Measurements from ENCODE around the gene MCRIP2.

The MCRIP2 gene

DNA sequence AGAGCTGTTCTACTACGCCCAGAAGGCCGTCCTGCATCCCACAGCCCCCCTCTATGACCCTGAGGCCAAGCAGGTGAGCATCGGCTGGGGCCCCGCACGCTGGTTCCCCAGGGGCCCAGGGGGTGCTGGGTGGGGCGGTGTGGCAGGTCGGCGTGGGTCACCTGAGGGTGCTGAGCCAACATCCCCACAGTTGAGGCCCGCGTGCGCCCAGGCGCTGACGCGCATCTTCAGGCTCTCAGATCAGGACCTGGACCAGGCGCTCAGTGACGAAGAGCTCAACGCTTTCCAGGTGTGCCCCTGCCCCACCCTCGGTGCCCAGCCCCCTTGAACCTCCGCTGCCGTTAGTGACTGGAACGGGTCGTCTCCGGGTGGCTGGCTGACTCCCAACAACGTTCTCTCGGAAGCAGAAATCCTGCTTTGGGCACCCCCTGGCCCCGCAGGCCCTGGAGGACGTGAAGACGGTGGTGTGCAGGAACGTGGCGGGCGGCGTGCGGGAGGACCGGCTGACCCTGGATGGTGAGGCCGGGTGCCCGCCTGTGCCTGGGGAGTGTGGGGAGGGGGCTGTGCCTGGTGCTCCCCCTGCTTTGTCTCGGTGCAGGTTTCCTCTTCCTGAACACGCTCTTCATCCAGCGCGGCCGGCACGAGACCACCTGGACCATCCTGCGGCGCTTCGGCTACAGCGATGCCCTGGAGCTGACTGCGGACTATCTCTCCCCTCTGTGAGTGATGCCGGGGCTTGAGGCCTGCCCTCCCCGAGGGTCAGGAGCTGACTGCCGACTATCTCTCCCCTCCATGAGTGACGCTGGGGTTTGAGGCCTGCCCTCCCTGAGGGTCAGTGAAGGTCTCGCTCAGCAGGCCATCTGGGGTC is 29.1 kb downstream of the MCRIP2 start:
- DNase-seq (ENCODE audit: low read depth) = no peak

GRCh38 chr16:671353-672131 is 29.9 kb downstream of the MCRIP2 start:
- DNase-seq (ENCODE audit: low read depth) = no peak

- no peak for DNase-seq (ENCODE audit: low read depth)
Measured at GRCh38 chr16:672371-672770, 30.7 kb downstream of the MCRIP2 start.

DNA sequence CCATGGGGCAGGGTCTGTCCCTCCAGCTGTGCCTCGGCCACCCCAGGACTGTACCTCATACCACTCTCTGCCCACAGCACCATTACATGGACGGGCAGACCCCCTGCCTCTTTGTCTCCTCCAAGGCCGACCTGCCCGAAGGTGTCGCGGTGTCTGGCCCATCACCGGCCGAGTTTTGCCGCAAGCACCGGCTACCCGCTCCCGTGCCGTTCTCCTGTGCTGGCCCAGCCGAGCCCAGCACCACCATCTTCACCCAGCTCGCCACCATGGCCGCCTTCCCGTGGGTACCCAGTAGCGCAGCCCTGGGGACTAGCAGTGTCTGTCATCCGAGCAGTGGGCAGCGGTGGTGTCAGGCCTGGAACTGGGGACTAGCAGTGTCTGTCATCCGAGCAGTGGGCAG is 31.2 kb downstream of the MCRIP2 start:
- no peak for DNase-seq (ENCODE audit: low read depth)

DNA sequence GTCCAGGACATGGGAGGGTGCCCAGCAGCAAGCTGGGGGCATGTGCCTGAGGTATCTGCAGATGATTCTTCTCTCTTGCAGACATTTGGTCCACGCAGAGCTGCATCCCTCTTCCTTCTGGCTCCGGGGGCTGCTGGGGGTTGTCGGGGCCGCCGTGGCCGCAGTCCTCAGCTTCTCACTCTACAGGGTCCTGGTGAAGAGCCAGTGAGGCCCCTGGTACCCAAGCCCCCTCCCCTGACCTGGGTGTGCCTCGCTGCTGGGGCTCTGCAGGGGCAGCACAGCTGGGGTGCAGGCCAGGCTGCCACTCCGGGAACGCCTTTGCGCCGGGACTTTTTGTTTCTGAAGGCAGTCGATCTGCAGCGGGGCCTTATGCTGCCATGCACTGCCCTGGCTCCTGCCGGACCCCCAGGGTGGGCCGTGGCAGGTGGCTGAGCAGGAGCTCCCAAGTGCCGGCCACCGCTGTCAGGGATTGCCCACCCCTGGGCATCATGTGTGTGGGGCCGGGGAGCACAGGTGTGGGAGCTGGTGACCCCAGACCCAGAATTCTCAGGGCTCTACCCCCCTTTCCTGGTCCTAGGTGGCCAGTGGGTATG is 31.9 kb downstream of the MCRIP2 start:
- DNase-seq (ENCODE audit: low read depth) = no peak

- no peak for DNase-seq (ENCODE audit: low read depth)
Measured at GRCh38 chr16:674214-674881, 32.7 kb downstream of the MCRIP2 start.

DNA sequence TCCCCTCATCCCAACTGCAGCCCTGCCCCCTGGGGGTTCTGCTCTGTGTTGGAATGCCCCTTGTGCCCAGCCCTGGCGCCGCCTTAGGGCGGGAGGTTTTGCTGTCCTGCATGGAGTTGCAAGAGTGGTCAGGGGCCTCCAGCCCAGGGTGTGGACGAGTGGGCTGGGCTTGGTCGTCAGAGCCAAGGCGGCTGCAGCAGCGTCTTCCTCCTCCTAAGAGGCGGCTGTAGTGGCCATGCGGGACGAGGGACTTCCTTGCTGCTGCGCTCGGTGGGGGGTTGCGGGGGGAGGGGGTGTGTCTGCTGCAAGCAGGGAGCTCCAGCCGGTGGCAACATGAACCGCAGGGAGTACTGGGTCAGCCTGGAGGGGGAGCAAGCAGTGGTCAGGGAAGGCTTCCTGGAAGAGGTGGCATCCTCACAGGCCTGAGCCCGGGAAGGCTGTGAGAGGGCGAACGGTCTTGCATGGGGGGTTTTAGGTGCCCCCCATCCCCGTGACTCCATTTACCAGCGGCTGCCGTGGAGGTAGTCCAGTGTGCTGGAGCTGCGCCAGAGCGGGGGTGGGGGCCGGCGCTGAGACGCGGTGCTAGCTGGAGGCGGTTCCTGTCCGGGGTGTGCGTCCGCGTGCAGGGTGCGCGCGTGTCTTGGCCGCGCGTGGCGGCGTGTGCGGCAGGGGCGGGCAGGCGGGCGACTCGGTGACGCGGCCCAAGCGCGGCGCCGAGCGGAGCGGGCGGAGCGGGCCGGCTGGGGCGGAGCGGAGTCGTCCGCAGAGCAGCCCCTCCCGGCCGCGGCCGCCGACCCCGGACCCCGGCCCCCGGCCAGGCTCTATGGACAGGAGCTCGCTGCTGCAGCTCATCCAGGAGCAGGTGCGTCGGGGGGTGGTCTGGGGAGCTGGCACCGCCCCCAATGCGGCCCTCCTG is 33.6 kb downstream of the MCRIP2 start, which contains the start of gene RHBDL1:
TSS of gene RHBDL1 (plus strand) at position 704 of the 916 bp plus-strand sequence. CDS start at position 824, 120 bp downstream.
- DNase-seq (ENCODE audit: low read depth) = no peak

DNA sequence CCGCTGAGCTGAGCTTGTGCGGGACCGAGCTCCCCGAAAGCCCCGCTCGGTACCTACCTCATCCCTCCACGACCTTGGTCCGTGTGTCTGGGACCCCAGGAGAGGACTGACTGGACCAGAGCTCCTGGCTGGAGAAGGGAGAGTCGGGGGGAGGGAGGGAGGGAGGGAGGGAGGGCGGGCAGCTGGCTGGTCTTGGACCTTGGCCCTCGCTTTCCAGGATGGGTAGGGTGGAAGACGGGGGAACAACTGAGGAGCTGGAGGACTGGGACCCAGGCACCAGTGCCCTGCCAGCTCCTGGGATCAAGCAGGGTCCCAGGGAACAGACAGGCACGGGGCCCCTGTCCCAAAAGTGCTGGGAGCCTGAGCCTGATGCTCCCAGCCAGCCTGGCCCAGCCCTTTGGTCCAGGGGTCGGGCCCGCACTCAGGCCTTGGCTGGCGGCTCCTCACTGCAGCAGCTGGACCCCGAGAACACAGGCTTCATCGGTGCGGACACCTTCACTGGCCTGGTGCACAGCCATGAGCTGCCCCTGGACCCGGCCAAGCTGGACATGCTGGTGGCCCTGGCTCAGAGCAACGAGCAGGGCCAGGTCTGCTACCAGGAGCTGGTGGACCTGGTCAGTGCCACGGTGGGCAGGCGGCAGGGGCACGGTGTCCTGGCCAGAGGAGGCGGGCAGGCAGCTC is 34.4 kb downstream of the MCRIP2 start:
- DNase-seq (ENCODE audit: low read depth) = no peak

- no peak for DNase-seq (ENCODE audit: low read depth)
Measured at GRCh38 chr16:676565-676902, 34.9 kb downstream of the MCRIP2 start.

DNA sequence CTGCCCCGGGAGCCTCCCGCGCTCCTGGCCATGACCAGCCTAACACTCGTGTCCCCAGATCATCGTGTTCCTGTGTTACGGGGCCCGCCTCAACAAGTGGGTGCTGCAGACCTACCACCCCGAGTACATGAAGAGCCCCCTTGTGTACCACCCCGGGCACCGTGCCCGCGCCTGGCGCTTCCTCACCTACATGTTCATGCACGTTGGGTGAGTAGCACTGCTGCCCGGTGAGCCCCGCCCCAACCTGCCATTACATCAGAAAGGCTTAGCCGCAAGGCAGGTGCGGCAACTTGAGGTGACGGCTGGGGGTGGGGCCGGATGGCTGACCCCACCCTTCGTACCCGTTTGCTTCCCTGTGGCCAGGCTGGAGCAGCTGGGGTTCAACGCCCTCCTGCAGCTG is 35.3 kb downstream of the MCRIP2 start:
- no peak for DNase-seq (ENCODE audit: low read depth)

DNA sequence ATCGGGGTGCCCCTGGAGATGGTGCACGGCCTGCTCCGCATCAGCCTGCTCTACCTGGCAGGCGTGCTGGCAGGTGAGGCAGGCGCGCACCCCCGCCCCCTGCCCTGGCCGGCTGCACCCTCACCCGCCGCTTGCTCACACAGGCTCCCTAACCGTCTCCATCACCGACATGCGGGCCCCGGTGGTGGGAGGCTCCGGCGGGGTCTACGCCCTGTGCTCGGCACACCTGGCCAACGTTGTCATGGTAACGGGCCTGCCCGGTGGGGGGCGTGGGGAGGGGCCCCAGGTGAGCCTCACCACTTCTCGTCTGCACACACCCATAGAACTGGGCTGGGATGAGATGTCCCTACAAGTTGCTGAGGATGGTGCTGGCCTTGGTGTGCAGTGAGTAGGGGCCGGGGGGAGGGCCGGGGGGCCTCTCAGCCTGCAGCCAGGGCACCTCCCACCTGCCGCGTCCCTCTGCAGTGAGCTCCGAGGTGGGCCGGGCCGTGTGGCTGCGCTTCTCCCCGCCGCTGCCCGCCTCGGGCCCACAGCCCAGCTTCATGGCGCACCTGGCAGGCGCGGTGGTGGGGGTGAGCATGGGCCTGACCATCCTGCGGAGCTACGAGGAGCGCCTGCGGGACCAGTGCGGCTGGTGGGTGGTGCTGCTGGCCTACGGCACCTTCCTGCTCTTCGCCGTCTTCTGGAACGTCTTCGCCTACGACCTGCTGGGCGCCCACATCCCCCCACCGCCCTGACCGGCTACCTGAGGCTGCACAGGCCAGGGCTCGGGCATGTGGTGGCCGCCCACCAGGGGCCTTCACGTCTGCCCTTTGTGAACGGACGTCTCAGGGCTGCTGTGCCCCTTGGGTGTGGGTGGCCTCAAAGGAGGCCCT is 35.9 kb downstream of the MCRIP2 start:
- no peak for DNase-seq (ENCODE audit: low read depth)

DNA sequence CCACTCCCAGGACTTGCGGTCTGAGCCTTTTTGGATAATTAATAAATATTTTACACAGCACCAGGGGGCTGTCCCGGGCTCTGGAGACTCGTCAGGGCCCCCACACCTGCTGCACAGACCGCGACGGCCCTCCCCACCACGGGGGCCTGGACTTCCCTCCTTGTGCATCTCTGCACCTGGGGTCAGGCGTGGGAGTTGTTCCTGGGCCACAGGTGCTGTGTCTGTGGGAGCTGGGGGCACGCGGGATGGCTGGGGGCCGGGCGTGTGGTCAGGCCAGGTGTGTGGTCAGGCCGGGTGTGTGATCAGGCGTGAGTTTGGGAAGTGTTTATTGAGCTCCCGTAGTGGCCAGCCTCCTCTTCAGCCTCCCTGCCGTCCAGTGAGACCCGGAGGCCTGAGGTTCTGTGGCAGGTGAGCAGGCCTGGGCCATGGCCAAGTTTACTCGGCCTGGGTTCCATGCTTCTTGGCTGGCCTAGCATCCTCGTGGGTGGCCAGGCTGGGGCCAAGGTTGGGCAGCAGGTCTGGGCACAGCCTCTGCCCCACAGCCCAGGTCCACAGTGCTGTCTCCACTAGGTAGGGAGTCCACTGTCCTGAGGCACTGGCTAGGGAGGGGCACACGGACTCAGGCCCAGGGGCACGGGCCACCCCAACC is 36.7 kb downstream of the MCRIP2 start:
- no peak for DNase-seq (ENCODE audit: low read depth)

GRCh38 chr16:678858-679813 is 37.5 kb downstream of the MCRIP2 start:
- peak; percentile 64 for DNase-seq (ENCODE audit: low read depth)

DNA sequence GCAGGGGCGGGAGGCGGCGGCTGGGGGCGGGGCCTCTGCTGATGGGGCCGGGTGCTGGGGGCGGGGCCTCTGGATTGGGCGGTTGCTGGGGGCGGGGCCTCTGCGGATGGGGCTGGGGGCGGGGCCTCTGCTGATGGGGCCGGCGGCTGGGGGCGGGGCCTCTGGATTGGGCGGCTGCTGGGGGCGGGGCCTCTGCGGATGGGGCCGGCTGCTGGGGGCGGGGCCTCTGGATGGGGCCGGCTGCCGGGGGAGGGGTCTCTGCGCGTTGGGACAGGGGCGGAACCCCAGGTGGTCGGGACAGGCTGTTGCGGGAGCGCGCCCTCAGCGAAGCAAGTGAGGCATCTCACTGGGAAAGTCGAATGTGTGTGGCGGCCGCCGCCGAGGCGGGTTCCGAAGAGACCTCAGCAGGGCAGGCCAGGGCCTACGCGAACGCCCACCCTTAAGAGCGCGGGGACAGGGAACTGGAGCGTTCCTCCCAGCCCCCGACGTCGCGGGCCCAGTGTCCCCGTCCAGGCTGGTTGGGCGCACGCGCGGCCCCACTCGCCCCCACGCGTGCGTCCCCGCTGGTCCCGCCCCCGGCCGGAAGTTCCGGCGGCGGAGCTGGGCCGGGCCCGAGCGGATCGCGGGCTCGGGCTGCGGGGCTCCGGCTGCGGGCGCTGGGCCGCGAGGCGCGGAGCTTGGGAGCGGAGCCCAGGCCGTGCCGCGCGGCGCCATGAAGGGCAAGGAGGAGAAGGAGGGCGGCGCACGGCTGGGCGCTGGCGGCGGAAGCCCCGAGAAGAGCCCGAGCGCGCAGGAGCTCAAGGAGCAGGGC is 38.4 kb downstream of the MCRIP2 start, which contains the start of gene STUB1:
TSS of gene STUB1 (plus strand) at position 597 of the 811 bp plus-strand sequence. CDS start at position 713, 116 bp downstream.
- peak; percentile 90 for DNase-seq (ENCODE audit: low read depth)

DNA sequence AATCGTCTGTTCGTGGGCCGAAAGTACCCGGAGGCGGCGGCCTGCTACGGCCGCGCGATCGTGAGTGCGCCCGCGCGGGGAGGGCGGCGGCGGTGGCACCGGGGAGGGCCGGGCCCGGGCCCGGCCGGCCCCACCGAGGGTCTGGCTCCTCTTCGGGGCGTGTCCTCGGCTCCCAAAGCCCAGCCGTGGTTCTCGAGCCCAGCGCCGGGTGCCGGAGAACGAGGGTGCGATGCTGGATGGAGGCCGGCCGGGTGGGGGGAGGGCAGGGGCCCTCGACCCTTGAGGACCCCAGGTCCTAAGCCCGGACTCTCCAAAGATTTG is 39.0 kb downstream of the MCRIP2 start:
- no peak for DNase-seq (ENCODE audit: low read depth)

DNA sequence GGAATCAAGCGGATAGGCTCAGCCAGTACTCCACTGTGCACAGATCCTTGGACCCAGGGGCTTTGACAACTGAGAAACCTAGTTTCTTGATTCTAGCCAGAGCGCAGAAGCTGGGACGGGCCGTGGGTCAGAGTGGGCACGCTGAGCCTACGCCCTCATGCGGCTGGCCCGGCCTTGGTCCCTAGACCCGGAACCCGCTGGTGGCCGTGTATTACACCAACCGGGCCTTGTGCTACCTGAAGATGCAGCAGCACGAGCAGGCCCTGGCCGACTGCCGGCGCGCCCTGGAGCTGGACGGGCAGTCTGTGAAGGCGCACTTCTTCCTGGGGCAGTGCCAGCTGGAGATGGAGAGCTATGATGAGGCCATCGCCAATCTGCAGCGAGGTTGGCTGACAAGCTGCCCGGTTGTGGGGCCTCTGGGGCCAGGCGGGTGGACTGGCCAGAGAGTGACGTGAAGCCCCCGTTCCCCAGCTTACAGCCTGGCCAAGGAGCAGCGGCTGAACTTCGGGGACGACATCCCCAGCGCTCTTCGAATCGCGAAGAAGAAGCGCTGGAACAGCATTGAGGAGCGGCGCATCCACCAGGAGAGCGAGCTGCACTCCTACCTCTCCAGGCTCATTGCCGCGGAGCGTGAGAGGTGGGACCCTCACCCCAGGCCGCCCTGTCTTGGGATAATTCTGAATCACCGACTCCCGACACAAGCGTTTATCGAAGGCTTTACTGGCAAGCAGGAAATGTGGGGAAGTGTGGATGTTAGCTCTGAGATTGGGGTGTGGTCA is 39.5 kb downstream of the MCRIP2 start:
- DNase-seq (ENCODE audit: low read depth) = no peak
